Measurements from ENCODE around the gene TNIK.

The TNIK gene

DNA sequence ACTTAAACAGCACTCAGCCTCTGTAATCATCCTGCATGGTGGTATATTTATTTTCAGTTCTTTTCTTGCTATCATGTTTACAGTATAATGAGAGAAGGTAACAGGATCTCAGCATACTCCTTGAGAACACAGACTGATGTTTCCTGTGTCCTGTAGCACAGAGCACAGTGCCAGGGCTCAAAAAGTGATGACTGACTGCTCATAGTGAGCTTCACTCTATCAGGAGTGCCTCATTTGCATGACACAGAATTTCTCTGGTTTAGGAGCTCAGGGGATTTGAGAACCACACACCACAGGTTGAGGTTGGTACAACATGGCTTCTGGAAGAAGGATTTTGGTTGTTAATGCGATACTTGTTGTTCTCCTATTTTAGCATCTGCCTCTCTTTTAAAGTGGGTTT lies 365.1 kb downstream of the TNIK start:
- TF ChIP-seq, protein P1, sequence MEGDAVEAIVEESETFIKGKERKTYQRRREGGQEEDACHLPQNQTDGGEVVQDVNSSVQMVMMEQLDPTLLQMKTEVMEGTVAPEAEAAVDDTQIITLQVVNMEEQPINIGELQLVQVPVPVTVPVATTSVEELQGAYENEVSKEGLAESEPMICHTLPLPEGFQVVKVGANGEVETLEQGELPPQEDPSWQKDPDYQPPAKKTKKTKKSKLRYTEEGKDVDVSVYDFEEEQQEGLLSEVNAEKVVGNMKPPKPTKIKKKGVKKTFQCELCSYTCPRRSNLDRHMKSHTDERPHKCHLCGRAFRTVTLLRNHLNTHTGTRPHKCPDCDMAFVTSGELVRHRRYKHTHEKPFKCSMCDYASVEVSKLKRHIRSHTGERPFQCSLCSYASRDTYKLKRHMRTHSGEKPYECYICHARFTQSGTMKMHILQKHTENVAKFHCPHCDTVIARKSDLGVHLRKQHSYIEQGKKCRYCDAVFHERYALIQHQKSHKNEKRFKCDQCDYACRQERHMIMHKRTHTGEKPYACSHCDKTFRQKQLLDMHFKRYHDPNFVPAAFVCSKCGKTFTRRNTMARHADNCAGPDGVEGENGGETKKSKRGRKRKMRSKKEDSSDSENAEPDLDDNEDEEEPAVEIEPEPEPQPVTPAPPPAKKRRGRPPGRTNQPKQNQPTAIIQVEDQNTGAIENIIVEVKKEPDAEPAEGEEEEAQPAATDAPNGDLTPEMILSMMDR (conservative IDR thresholded peaks at IDR 0.05; ENCODE audit: low read length): no peak
- DNase-seq (ENCODE audit: low read depth): no peak
- no peak overlapping the region for H3K4me3 ChIP-seq (ENCODE audit: low read length)

DNA sequence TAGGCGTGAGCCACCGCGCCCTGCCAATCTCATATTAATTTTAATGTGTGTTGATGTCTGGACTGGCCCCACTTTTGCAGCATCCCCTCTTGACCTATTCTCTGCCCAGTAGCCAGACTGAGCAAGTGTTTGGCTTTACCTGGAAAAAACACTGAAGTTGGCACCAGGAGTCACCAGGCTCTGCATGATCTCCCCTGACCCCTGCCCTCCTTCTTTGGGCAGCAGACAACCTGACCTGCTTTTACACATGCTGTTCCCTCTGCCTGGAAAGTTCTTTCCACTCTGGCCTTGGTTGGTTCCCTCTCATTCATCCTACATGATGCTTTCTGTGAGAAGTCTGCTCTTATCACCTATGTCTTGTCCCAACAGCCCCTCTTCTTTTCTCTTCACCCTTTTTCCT lies 365.8 kb downstream of the TNIK start:
- no peak for DNase-seq (ENCODE audit: low read depth)
- TF ChIP-seq, protein P1 (conservative IDR thresholded peaks at IDR 0.05; ENCODE audit: low read length): no peak
- H3K4me3 ChIP-seq (ENCODE audit: low read length): no peak overlapping the region

DNA sequence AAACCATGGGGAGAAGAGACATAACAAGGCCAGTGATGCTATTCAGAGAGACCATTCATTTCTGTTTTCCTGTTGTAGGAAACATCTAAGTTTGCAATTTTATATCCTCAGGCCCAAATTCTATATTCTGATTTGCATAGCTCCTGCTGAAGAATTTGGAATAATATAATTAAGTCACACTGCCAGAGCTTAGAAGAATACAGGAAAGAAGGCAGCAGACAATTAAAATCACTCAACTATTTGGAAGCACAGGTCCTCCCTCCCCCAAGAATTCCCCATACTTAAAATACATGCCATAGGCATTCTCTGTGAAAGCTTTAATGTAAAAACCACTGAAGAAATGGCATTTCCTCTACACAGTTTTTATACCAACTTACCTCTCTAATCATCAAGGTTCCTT lies 366.7 kb downstream of the TNIK start:
- no peak for DNase-seq (ENCODE audit: low read depth)
- TF ChIP-seq, protein P1 (conservative IDR thresholded peaks at IDR 0.05; ENCODE audit: low read length): no peak
- H3K4me3 ChIP-seq (ENCODE audit: low read length): no peak overlapping the region

DNA sequence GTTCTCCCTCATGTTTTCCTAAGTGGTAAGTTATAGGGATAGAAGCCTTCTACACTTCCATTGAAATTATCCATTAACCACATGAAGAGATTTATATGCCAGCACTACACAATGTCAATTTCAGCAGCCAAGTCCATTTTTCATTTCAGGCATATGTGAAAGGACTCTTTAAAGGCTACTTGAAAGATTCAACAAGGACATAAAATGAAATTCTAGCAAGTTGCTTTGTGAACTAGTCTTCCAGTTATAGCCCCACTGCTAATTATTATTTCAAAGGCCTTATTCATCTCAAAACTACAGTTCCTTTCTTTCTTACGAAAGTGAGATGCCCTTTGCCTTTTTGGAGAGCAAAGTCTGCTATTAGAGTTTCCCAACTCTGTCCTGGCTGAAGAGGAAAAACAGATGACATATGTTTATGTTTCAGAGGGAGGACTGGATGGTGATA lies 367.7 kb downstream of the TNIK start:
- DNase-seq (ENCODE audit: low read depth): no peak
- TF ChIP-seq, protein P1 (conservative IDR thresholded peaks at IDR 0.05; ENCODE audit: low read length): no peak
- H3K4me3 ChIP-seq (ENCODE audit: low read length): no peak overlapping the region

DNA sequence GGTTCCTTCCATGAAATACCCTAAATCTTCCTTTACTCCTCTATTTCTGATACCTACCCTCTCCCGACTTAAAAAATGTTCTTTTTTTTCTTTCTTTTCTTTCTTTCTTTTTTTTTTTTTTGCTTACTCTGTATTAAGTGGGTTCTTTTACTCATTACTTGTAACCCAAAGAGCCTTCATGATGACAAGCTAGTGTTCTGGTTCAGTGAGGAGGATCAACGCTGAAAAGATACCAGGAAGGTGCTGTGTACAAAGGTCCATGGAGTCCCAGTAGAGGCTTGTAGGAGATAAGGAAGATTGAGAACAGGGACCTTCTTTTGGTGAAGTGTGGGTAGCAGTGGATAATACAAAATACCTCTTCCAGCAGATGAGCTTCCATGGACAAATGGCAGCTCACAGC lies 369.9 kb downstream of the TNIK start:
- no peak overlapping the region for H3K4me3 ChIP-seq (ENCODE audit: low read length)
- DNase-seq (ENCODE audit: low read depth): no peak
- TF ChIP-seq, protein P1 (conservative IDR thresholded peaks at IDR 0.05; ENCODE audit: low read length): no peak

DNA sequence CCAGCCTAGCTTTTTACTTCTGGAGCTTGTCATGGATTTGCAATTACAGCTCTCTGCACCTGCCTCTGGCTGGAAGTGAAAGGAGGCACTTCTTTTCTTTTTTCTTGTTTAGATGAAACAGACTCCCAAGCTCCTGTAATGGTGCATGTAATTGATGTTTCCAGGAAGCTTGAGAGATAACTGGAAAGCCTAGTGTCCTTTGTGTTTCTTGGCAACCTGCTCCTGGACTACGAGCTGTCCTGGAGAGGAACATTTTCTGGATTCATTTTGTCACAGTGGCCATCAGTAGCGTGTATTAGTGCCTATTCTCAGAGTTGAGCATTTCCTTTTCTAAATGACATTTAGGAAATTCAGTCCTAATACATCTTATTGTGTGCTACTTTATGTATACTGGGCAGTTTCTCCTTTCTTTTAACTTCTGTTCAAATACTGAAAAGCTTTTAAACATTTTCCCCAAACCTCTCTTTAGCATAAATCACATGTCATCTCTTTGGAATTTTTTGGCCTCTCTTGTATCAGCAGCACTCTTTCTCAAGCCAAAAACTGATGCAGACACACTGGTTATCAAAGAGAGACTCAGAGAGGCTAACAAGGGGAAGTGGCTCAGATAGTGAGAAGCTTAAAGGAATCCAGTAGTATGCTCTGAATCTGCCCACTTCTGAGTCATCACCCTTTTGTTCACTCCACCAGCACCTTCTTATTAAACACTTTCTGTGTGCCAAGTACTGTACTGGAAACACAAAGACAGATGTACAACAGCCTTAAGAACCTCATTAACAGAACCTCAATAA lies 371.0 kb downstream of the TNIK start:
- no peak overlapping the region for H3K4me3 ChIP-seq (ENCODE audit: low read length)
- peak; percentile 92 for DNase-seq (ENCODE audit: low read depth)
- TF ChIP-seq, protein P1 (conservative IDR thresholded peaks at IDR 0.05; ENCODE audit: low read length): no peak

DNA sequence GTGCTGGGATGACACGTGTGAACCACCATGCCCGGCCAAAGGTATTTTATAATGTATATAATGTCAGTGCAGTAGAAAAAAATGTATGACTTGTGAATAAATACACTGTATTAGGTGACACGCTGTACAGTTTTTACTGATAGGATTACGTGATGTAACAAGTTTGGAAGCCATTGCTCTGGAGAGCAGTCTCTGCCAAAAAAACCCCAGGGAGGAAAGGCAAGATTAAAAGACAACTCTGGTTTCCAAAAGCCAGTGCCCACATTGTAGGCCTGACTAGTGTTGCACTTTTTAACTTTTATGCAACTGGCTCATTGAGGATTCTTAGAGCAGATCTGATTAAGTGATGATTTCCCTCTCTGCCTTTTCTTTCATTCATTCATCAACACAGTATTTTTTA lies 371.7 kb downstream of the TNIK start:
- H3K4me3 ChIP-seq (ENCODE audit: low read length): no peak overlapping the region
- TF ChIP-seq, protein P1 (conservative IDR thresholded peaks at IDR 0.05; ENCODE audit: low read length): no peak
- DNase-seq (ENCODE audit: low read depth): no peak
